NCI-H345 treated with DMSO at 0.1 percent for 48 hours (cell line): Measurements from ENCODE around the gene FER.
"Not testable (repeated sequence)": the region's sequence is repeated elsewhere in the genome, so short reads cannot be mapped to it uniquely, and the experiment has no call there.

ENCODE experiments used
- DNase-seq: peaks from one replicate; lab custom pipeline; 2025; ENCODE audit not compliant: unreplicated experiment; lab: John Stamatoyannopoulos, UW

The FER gene

GRCh38 chr5:108747774-108748400 is at the start of gene FER:
Gene FER (plus strand): TSS chr5:108747897. CDS start chr5:108798183, 50,286 bp downstream.
- no peak for DNase-seq

GRCh38 chr5:108700388-108700787 is 47.3 kb upstream of the FER start:
- DNase-seq: not testable (repeated sequence)

GRCh38 chr5:108700930-108701329 is 46.8 kb upstream of the FER start:
- no peak for DNase-seq

- no peak for DNase-seq
These were observed 45.2 kb upstream of the FER start for GRCh38 chr5:108702546-108702945.

GRCh38 chr5:108703313-108703712 is 44.4 kb upstream of the FER start:
- no peak for DNase-seq

- DNase-seq: no peak
These were observed 40.6 kb upstream of the FER start for GRCh38 chr5:108707141-108707540.

GRCh38 chr5:108711898-108712297 is 35.8 kb upstream of the FER start:
- DNase-seq: no peak

- DNase-seq: no peak
These were observed 32.3 kb upstream of the FER start for GRCh38 chr5:108715408-108715807.

- no peak for DNase-seq
These were observed 27.3 kb upstream of the FER start for GRCh38 chr5:108720391-108720790.

- no peak for DNase-seq
These were observed 21.1 kb upstream of the FER start for GRCh38 chr5:108726446-108727235.

- DNase-seq: no peak
These were observed 20.5 kb upstream of the FER start for GRCh38 chr5:108727236-108727650.

GRCh38 chr5:108727651-108728565 is 19.8 kb upstream of the FER start:
- DNase-seq: peak; percentile 49

- DNase-seq: no peak
These were observed 19.0 kb upstream of the FER start for GRCh38 chr5:108728566-108729241.

GRCh38 chr5:108729242-108729615 is 18.5 kb upstream of the FER start:
- DNase-seq: no peak

- no peak for DNase-seq
These were observed 16.9 kb upstream of the FER start for GRCh38 chr5:108730617-108731340.

GRCh38 chr5:108735790-108736189 is 11.9 kb upstream of the FER start:
- no peak for DNase-seq

- no peak for DNase-seq
These were observed 10.8 kb upstream of the FER start for GRCh38 chr5:108736855-108737254.

- DNase-seq: no peak
These were observed 8.3 kb upstream of the FER start for GRCh38 chr5:108739376-108739775.

- DNase-seq: no peak
These were observed 7.8 kb upstream of the FER start for GRCh38 chr5:108739906-108740305.

GRCh38 chr5:108743319-108743718 is 4.4 kb upstream of the FER start:
- no peak for DNase-seq
